SK-N-MC (cell line): ENCODE results near the gene SLC22A7.

ENCODE experiments used
- EZH2 ChIP-seq: fragments of 200-600 bp; sonication (generic); IDR thresholded peaks from one replicate; pipeline ENCODE4 v1.6.1; 2017; ENCODE audit warnings: antibody characterized with exemption
- FOXP2 ChIP-seq: optimal IDR thresholded peaks from 2 replicates; pipeline ENCODE3; 2011; ENCODE audit warnings: mild to moderate bottlenecking, moderate library complexity; ENCODE audit not compliant: insufficient read depth; ENCODE audit errors: extremely low read length, control extremely low read depth
- POLR2AphosphoS5 ChIP-seq: IDR thresholded peaks from 2 replicates; pipeline ENCODE4 v1.6.1; 2012; ENCODE audit warnings: mild to moderate bottlenecking, low read depth, low read length, borderline replicate concordance

DNA sequence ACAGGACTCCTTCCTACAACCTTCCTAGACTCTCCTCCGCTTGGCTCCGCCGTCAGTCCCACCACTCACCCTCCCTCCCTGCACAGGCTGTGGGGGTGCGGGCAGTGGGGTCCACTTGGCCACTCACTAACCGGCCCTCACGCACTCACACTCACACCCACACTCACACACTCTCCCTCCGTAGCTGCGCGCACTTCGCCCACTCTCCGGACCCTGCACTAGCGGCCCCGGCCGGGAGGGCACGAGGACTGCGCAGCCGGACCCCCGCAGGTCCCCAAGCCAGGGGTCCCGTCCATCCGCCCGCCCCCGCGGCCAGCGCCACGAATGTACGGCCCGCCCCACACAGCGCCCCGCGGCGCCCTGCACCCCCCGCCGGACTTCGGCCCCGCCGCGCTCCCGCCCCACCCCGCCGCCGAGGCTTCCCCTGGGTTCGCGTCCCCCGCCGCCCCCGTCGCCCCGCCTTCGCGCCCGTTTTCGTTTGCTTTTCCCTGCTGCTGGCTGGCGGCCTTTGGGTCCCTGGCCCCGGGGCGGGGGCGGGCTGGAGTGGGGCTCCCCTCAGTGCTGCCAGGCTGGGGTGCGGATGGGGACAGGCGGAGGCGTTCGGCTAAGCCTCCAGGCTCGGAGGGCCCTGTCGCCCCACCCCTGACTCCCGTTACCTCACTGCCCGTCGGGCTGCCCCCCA lies 23.0 kb upstream of the SLC22A7 start:
- no peak for TF ChIP-seq POLR2AphosphoS5
- TF ChIP-seq EZH2 = no peak
- no peak for TF ChIP-seq FOXP2
